Adipocyte (in vitro differentiated cells): ENCODE data around the gene ACY1.

Experiments
- DNase-seq: peaks from one replicate; pipeline ENCODE4 v3.0.0-alpha.2; 2015; ENCODE audit warnings: low read depth
- H3K27me3 ChIP-seq: replicated peaks from 2 replicates; pipeline ENCODE4 v1.7.0; 2013; ENCODE audit warnings: mild to moderate bottlenecking, low read length, moderate library complexity; ENCODE audit not compliant: control insufficient read depth, insufficient read depth
- H3K36me3 ChIP-seq: 2 replicates; pipeline ENCODE4 v1.7.0; 2013; ENCODE audit warnings: low read length, mild to moderate bottlenecking, moderate library complexity; ENCODE audit not compliant: control insufficient read depth, insufficient read depth, severe bottlenecking
- H3K4me1 ChIP-seq: 2 replicates; pipeline ENCODE4 v1.7.0; 2013; ENCODE audit warnings: mild to moderate bottlenecking, low read length, moderate library complexity; ENCODE audit not compliant: control insufficient read depth, insufficient read depth
- H3K4me3 ChIP-seq: 2 replicates; pipeline ENCODE4 v1.7.0; 2013; ENCODE audit warnings: mild to moderate bottlenecking, low read length, moderate library complexity
- H3K9ac ChIP-seq: 2 replicates; pipeline ENCODE4 v1.7.0; 2013; ENCODE audit warnings: mild to moderate bottlenecking, low read length, moderate library complexity
- H3K9me3 ChIP-seq: 2 replicates; pipeline ENCODE4 v1.7.0; 2013; ENCODE audit warnings: mild to moderate bottlenecking, low read length, moderate library complexity; ENCODE audit not compliant: control insufficient read depth

The ACY1 gene

DNA sequence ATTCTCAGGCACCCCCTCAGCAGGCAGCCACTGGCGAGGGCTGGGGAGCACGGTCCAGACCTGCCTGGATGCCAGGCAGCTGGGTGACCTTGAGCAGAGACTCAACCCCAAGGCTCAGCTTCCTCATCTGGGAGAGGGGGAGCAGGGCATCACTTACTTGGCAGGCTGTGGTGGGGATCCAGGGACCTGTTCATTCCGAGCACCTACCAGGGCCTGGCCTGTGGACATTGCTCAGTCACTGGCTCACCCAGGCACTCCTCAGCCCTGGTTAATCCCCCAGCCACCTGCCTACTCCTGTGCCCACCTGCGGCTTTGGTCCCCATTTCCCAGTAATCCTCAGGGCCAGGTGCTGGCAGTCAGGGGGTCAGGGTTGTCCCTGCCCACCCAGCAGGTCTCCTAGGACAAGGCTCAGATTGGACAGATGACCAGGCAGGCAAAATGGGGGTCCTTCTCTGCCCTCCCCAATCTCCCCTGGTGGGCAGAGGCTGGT, 21.6 kb downstream of the ACY1 start:
- Histone ChIP-seq H3K27me3 (peaks cover 16% of the 10 kb centered on the region), H3K36me3 (no peaks in the 10 kb centered on the region), H3K4me3 (no peak overlapping the region), H3K9ac (no peak overlapping the region), H3K9me3 (no peaks in the 10 kb centered on the region), H3K4me1 (peaks cover 12% of the 10 kb centered on the region)
- DNase-seq = no peak

DNA sequence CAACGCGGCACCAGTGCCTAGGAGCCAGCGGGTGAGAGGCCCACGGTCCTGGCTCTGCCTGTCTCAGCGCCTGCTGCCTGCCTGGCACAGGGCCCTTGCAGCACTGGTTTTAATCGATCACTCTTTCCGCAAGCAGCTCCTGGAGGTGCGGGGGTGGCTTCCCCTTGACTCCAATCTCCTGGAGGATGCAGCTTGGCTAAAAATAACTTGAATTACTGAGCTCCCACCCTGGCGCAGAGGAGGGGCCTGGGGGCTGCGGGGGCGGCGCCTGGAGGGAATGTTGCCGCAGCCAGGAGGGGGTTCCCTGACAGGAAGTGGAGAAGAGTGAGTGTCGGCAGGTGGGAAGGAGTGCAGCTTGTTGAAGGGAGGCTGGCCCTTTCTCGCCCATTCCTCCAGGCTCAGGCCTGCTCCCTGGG, 22.2 kb downstream of the ACY1 start:
- Histone ChIP-seq H3K36me3 (no peaks in the 10 kb centered on the region), H3K9ac (no peak overlapping the region), H3K4me3 (no peak overlapping the region), H3K4me1 (peaks cover 12% of the 10 kb centered on the region), H3K9me3 (no peaks in the 10 kb centered on the region), H3K27me3 (peaks cover 22% of the 10 kb centered on the region)
- DNase-seq = peak; percentile 58

DNA sequence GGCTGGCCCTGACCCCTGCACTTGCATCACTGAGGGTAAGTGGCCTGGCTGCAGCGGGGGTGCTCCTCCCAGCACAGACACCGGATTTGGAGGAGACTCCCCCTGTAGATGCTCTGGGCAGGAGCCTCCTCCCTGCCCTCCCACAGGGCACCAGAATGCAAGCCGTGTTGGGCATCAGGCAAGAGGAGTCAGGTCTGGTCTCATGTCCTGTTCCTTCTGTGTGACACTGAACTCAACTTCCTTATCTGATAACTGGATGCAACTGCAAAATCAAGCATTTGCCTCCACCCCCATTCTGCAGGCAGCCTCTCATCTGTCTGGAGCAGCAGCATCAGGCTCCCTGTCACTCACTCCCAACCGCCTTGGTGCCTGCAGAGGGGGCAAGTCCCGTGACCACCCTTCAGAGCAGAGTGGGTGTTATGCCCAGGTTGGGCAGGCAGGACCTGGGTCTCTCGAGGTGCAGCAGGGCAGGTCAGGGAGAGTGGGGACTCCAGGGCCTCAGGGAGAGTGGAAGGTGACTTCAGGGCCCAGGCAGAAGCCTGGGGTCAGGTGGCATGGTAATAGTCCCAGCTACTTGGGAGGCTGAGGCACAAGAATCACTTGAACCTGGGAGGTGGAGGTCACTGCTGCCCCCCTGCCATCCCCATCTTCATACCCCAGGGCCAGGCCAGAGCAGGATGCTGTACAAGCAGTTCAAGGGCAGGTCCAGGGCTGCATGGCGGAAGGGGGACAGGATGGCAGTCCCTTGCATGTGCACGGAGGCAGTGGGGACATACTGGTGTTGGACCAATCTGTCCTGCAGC, 22.9 kb downstream of the ACY1 start:
- Histone ChIP-seq H3K9me3 (no peaks in the 10 kb centered on the region), H3K4me3 (no peak overlapping the region), H3K27me3 (peaks cover 22% of the 10 kb centered on the region), H3K9ac (no peak overlapping the region), H3K36me3 (no peaks in the 10 kb centered on the region), H3K4me1 (peaks cover 12% of the 10 kb centered on the region)
- DNase-seq = no peak

DNA sequence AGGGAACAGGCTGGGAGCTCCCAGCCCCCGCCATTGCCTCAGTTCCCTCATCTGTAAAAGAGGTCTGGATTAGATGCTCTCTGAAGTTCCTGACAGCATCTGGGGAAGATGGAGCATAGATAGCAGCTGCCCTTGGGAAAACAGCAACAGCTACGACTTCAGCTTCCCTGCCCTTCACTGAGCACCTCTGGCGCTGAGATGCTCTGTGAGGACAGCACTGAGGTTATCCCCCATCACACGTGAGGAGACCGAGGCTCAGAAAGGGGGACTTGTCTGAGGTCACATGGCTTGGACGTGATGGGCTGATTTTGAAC, 23.4 kb downstream of the ACY1 start:
- no peak overlapping the region for H3K4me3 ChIP-seq
- H3K9me3 ChIP-seq = no peaks in the 10 kb centered on the region
- no peak for DNase-seq
- H3K4me1 ChIP-seq = peaks cover 12% of the 10 kb centered on the region
- no peak overlapping the region for H3K9ac ChIP-seq
- no peaks in the 10 kb centered on the region for H3K36me3 ChIP-seq
- peaks cover 20% of the 10 kb centered on the region for H3K27me3 ChIP-seq

DNA sequence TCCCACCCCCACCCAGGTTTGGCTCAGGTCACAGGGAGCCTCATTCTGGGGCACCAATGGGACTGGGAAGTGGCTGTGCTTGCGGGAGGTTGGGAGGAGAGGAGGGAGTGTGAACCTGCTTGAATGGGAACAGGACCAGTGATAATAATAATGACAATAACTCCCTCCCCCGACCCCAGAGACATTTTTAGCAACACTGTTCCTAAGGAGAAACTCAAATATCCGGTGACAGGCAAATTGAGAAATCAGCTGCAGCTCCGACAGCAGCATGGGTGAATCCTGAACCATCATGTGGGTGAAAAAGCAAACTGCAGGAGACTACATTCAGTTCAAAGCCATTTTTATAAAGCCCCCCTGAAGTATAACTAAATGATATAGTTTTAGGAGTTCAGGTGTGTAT, 24.0 kb downstream of the ACY1 start:
- H3K9me3 ChIP-seq = no peaks in the 10 kb centered on the region
- H3K27me3 ChIP-seq = peaks cover 16% of the 10 kb centered on the region
- no peak overlapping the region for H3K4me3 ChIP-seq
- H3K36me3 ChIP-seq = no peaks in the 10 kb centered on the region
- H3K4me1 ChIP-seq = peaks cover 12% of the 10 kb centered on the region
- no peak for DNase-seq
- no peak overlapping the region for H3K9ac ChIP-seq

DNA sequence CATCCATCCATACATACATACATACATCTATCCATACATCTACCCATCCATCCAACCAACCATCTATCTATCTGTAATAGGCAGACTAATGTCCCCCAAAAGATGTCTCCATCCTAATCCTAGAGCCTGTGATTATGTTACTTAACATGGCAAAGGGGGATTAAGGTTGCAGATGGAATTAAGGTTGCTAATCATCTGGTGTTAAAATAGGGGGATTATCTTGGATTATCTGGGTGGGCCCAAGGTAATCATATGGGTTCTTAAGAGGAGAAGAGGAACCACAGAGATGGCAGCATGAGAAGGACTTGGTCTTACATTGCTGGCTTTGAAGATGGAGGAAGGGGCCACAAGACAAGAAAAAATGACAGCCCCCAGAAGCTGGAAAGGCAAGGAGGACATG, 27.1 kb downstream of the ACY1 start:
- Histone ChIP-seq H3K9me3 (no peaks in the 10 kb centered on the region), H3K4me1 (peaks cover 8% of the 10 kb centered on the region), H3K27me3 (peaks cover 5% of the 10 kb centered on the region), H3K4me3 (no peak overlapping the region), H3K9ac (no peak overlapping the region), H3K36me3 (no peaks in the 10 kb centered on the region)
- DNase-seq = no peak

DNA sequence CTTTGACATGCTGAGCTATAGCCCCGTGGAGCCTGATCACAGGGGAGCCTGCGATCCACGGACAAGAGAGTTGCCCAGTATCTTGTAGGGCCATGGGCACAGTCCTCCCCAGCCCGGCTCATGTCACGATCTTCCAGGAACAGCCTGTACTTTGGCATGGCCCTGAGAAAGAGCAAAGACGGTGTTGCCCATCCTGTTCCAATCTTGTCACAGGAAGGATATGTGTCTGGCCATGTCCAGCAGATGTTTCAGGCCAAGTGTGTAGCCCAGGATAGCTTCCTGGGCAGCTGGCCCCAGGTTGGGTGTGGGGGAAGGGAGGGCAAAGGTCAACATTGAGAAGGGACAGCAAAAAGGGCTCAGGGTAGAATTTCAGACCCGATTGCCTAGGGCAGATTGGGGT, 29.4 kb downstream of the ACY1 start:
- Histone ChIP-seq H3K36me3 (no peaks in the 10 kb centered on the region), H3K4me3 (no peak overlapping the region), H3K9me3 (no peaks in the 10 kb centered on the region), H3K27me3 (peaks cover 5% of the 10 kb centered on the region), H3K9ac (no peak overlapping the region), H3K4me1 (no peaks in the 10 kb centered on the region)
- DNase-seq = no peak

DNA sequence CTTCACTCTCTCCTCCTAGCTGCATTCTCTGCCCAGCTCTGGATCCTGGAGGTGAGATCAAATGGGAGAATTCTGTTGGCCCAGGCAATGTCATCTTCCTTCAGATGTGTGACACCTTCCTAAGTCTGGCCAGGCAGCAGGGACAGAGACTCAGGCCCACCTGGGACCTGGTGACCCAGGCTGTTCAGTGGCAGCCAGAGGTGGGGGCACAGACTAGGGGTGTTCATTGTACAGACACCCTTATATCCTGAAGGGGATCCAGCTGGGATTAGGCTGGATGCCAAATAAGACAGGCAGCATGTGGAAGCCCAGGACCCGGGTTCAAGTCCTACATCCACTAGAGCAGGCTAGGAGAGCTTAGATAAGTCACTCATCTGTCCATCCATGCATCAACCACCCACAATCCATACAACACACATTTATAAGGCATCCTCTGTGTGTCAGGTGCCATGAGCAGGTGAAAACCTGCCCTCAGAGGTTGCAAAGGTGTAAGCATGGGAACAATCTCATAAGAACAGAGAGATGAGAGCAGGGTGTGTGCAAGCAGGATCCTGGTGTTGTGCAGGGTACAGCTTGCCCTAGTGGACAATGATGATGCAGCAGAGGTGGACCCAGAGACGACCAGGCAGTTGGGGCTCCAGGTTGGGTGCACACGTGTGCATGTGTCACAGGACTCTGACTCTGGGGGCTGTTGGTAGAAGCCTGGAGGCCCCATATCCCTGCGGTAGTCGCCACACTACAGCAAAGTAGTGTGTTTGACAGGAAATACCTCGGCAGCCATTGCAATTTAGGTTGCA, 30.7 kb downstream of the ACY1 start:
- no peaks in the 10 kb centered on the region for H3K9me3 ChIP-seq
- H3K9ac ChIP-seq = no peak overlapping the region
- DNase-seq = no peak
- peaks cover 5% of the 10 kb centered on the region for H3K27me3 ChIP-seq
- no peak overlapping the region for H3K4me3 ChIP-seq
- no peaks in the 10 kb centered on the region for H3K36me3 ChIP-seq
- H3K4me1 ChIP-seq = no peaks in the 10 kb centered on the region

DNA sequence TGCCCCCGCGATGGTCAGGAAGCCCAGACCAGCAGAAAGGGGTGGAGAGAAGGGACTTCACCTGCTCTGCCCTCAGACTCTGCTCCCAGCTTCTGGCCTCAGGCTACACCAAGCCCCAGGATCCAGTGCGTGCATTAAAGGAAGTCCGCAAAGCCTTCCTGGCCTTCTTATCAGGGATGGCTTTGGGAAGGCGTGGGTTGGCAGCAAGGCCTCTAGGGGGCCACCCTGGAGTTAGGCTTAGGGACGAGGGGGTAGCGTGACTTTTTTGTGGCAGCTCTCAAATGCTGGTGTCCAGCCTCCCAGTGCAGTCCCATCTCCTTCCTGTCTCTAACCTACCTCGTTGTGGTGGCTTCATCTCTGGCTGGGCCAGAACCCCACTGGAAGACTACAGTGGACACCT, 31.3 kb downstream of the ACY1 start:
- no peaks in the 10 kb centered on the region for H3K4me1 ChIP-seq
- no peaks in the 10 kb centered on the region for H3K9me3 ChIP-seq
- H3K4me3 ChIP-seq = no peak overlapping the region
- no peak overlapping the region for H3K9ac ChIP-seq
- no peaks in the 10 kb centered on the region for H3K36me3 ChIP-seq
- peaks cover 5% of the 10 kb centered on the region for H3K27me3 ChIP-seq
- no peak for DNase-seq

DNA sequence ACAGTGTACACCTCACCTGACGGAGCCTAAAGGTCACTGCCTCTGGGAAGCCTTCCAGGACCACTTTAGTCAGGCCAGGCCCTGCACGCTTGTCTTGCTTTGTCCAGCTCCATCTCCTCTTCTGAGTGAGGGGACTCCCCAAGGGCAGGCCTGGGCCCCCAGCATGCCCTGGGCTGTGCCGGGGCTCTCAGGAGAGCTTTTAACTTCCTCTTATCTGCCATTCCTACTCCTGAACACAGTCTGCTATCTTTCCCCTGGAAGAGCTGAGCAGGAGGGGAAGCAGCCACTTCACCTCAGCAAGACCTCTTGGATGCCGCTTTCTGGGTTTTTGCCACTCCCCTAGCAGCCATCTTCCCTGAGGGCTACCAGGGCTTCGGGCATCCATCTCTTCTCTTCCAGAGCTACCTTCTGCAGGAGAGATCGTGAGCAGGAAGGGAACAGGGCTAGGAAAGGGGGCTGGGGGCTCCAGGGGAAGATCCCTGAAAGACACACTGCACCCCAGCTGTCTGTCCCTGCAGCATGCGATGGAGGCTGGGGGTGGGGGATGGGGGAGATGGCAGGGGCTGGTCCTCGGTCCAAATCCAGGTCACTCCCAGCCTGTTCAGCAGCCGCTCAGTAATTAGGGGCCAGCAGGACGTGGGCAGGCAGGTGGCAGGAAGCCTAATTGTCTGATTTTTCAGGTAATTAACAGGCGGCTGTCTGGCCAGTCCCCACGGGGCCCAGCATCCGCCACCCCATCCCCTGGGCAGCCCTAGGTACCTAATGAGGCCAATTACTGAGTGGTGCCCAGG, 32.3 kb downstream of the ACY1 start:
- Histone ChIP-seq H3K9ac (no peak overlapping the region), H3K36me3 (no peaks in the 10 kb centered on the region), H3K4me3 (no peak overlapping the region), H3K9me3 (no peaks in the 10 kb centered on the region), H3K4me1 (no peaks in the 10 kb centered on the region), H3K27me3 (no peaks in the 10 kb centered on the region)
- DNase-seq = no peak

DNA sequence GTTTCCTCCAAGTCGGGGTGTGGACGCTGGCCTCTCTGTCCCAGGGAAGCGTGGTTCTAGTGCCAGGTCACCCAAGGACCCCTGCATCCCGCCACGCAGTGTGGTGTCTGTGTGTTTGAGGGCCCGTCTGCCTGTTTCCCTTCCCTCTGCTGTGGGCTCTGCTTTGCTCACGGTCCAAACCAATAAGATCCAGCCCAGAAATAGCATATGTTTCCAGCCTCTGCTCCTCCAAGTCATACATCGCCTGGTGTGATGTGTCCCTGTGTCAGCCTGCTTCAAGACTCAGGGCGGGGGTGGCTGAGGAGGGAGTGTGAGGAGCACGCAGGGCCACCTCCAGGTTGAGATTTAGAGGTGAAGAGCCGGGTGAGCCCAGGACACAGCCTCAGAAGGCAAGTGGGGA, 34.3 kb downstream of the ACY1 start:
- DNase-seq = no peak
- no peaks in the 10 kb centered on the region for H3K27me3 ChIP-seq
- H3K36me3 ChIP-seq = no peaks in the 10 kb centered on the region
- no peak overlapping the region for H3K4me3 ChIP-seq
- H3K9me3 ChIP-seq = no peaks in the 10 kb centered on the region
- peaks cover 5% of the 10 kb centered on the region for H3K4me1 ChIP-seq
- no peak overlapping the region for H3K9ac ChIP-seq
